ENCODE data around the gene SPATA18. TPM values are rescaled to one million over a fixed set of nuclear protein-coding genes. Genes with fewer than 3 reads are reported as not detected.

Gene SPATA18
- total and polyA plus RNA-seq, 2 donors (not counting 1 experiment from before 2014, with no cell fraction given) = 7.2 to 20.5 TPM

DNA sequence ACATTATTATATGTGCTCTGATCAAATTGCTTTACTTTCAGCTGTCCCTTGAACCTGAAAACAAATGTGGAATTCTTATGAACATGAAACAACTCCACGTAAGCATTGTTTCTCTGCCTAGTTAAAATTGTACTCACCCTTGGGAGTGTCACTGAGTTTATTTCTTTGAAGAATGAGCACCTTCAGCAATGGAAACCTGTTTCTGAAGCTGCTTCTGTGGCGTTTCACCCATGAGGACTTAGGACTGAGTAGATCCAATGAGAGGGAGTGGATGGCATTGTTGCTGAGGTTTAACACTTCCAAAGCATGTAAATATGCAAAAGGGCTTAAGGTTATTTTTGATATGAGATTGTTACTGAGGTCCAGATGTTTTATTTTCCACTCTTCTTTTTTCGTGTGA lies 34.1 kb upstream of the SPATA18 start:
- Histone ChIP-seq H4K20me1 (ENCODE audit: control insufficient read depth, extremely low read depth, insufficient read depth, low read length) (no peaks in the 10 kb centered on the region), H3K9me3 (ENCODE audit: control insufficient read depth, insufficient read depth, low read depth, low read length) (no peaks in the 10 kb centered on the region), H3K27ac (ENCODE audit: insufficient read depth, low read length) (no peak overlapping the region), H3K4me2 (ENCODE audit: extremely low read depth, insufficient read depth, low read length) (no peak overlapping the region), H2AFZ (ENCODE audit: low read length) (no peak overlapping the region), H3K79me2 (ENCODE audit: control insufficient read depth, insufficient read depth, low read length) (no peaks in the 10 kb centered on the region), H3K9ac (ENCODE audit: insufficient read depth, low read length) (no peak overlapping the region), H3K27me3 (ENCODE audit: control insufficient read depth, insufficient read depth, low read length) (no peaks in the 10 kb centered on the region), H3K36me3 (ENCODE audit: control insufficient read depth, insufficient read depth, low read length) (no peaks in the 10 kb centered on the region), H3K4me3 (replicated peaks in 1 of 4; ENCODE audit: control extremely low read depth in 1 of 4, insufficient read depth in 1 of 4, low read depth in 3 of 4, low read length in 4 of 4) (no peak overlapping the region), H3K4me1 (ENCODE audit: control insufficient read depth, extremely low read depth, insufficient read depth, low read length) (no peaks in the 10 kb centered on the region)
- TF ChIP-seq EZH2 (IDR thresholded peaks at IDR 0.05; ENCODE audit: low read length, missing control alignments) (no peak), CTCF (conservative IDR thresholded peaks at IDR 0.05 in 1 of 2, IDR thresholded peaks at IDR 0.05 in 1 of 2; ENCODE audit: low read depth in 1 of 2, low read length in 2 of 2) (no peak)
- DNase-seq (ENCODE audit: low read depth in 2 of 2) = no peak

GRCh38 chr4:52017814-52018213 lies 33.3 kb upstream of the SPATA18 start:
- Histone ChIP-seq H3K9me3 (ENCODE audit: control insufficient read depth, insufficient read depth, low read depth, low read length) (no peaks in the 10 kb centered on the region), H4K20me1 (ENCODE audit: control insufficient read depth, extremely low read depth, insufficient read depth, low read length) (no peaks in the 10 kb centered on the region), H3K9ac (ENCODE audit: insufficient read depth, low read length) (no peak overlapping the region), H3K79me2 (ENCODE audit: control insufficient read depth, insufficient read depth, low read length) (no peaks in the 10 kb centered on the region), H3K4me2 (ENCODE audit: extremely low read depth, insufficient read depth, low read length) (no peak overlapping the region), H2AFZ (ENCODE audit: low read length) (no peak overlapping the region), H3K27me3 (ENCODE audit: control insufficient read depth, insufficient read depth, low read length) (no peaks in the 10 kb centered on the region), H3K4me1 (ENCODE audit: control insufficient read depth, extremely low read depth, insufficient read depth, low read length) (no peaks in the 10 kb centered on the region), H3K27ac (ENCODE audit: insufficient read depth, low read length) (no peak overlapping the region), H3K4me3 (replicated peaks in 1 of 4; ENCODE audit: control extremely low read depth in 1 of 4, insufficient read depth in 1 of 4, low read depth in 3 of 4, low read length in 4 of 4) (no peak overlapping the region), H3K36me3 (ENCODE audit: control insufficient read depth, insufficient read depth, low read length) (peaks cover 2% of the 10 kb centered on the region)
- DNase-seq (ENCODE audit: low read depth in 2 of 2) = no peak
- TF ChIP-seq EZH2 (IDR thresholded peaks at IDR 0.05; ENCODE audit: low read length, missing control alignments) (no peak), CTCF (conservative IDR thresholded peaks at IDR 0.05 in 1 of 2, IDR thresholded peaks at IDR 0.05 in 1 of 2; ENCODE audit: low read depth in 1 of 2, low read length in 2 of 2) (no peak)

GRCh38 chr4:52019936-52020657 lies 31.0 kb upstream of the SPATA18 start, which contains the start of gene LRRC66:
Gene LRRC66, minus strand, starts transcription at chr4:52020363. Its CDS starts 2,750 bp downstream, at chr4:52017613.
- peak in 1 of 2 donors; percentile 12 for DNase-seq (ENCODE audit: low read depth in 2 of 2)
- Histone ChIP-seq H3K27me3 (ENCODE audit: control insufficient read depth, insufficient read depth, low read length) (no peaks in the 10 kb centered on the region), H3K4me3 (replicated peaks in 1 of 4; ENCODE audit: control extremely low read depth in 1 of 4, insufficient read depth in 1 of 4, low read depth in 3 of 4, low read length in 4 of 4) (no peak within 1 kb of the TSS), H3K9ac (ENCODE audit: insufficient read depth, low read length) (no peak within 1 kb of the TSS), H3K4me1 (ENCODE audit: control insufficient read depth, extremely low read depth, insufficient read depth, low read length) (no peaks in the 10 kb centered on the region), H2AFZ (ENCODE audit: low read length) (no peak within 1 kb of the TSS), H3K9me3 (ENCODE audit: control insufficient read depth, insufficient read depth, low read depth, low read length) (no peaks in the 10 kb centered on the region), H3K4me2 (ENCODE audit: extremely low read depth, insufficient read depth, low read length) (no peak within 1 kb of the TSS), H3K36me3 (ENCODE audit: control insufficient read depth, insufficient read depth, low read length) (peaks cover 2% of the 10 kb centered on the region), H3K27ac (ENCODE audit: insufficient read depth, low read length) (no peak within 1 kb of the TSS), H4K20me1 (ENCODE audit: control insufficient read depth, extremely low read depth, insufficient read depth, low read length) (no peaks in the 10 kb centered on the region), H3K79me2 (ENCODE audit: control insufficient read depth, insufficient read depth, low read length) (no peaks in the 10 kb centered on the region)
- TF ChIP-seq EZH2 (IDR thresholded peaks at IDR 0.05; ENCODE audit: low read length, missing control alignments) = no peak
- TF ChIP-seq CTCF (conservative IDR thresholded peaks at IDR 0.05 in 1 of 2, IDR thresholded peaks at IDR 0.05 in 1 of 2; ENCODE audit: low read depth in 1 of 2, low read length in 2 of 2) = no peak

Measured in fibroblast of lung (primary cell).